Measurements from ENCODE around the gene KRTAP10-12.

Gene KRTAP10-12

GRCh38 chr21:44735821-44736220 is 38.8 kb downstream of the KRTAP10-12 start:
- Mint-ChIP-seq H3K4me1 (ENCODE audit: low read depth) (no peaks in the 10 kb centered on the region), H3K36me3 (ENCODE audit: low read depth) (no peaks in the 10 kb centered on the region), H3K9me3 (peaks cover 2% of the 10 kb centered on the region), H3K27me3 (no peaks in the 10 kb centered on the region), H3K4me3 (no peak overlapping the region), H3K27ac (no peak overlapping the region)
- DNase-seq, result no peak

GRCh38 chr21:44736291-44737004 is 39.5 kb downstream of the KRTAP10-12 start:
- DNase-seq, result no peak
- peaks cover 2% of the 10 kb centered on the region for H3K9me3 Mint-ChIP-seq
- no peak overlapping the region for H3K27ac Mint-ChIP-seq
- H3K4me1 Mint-ChIP-seq (ENCODE audit: low read depth), result no peaks in the 10 kb centered on the region
- H3K4me3 Mint-ChIP-seq, result no peak overlapping the region
- H3K36me3 Mint-ChIP-seq (ENCODE audit: low read depth), result no peaks in the 10 kb centered on the region
- H3K27me3 Mint-ChIP-seq, result no peaks in the 10 kb centered on the region

DNA sequence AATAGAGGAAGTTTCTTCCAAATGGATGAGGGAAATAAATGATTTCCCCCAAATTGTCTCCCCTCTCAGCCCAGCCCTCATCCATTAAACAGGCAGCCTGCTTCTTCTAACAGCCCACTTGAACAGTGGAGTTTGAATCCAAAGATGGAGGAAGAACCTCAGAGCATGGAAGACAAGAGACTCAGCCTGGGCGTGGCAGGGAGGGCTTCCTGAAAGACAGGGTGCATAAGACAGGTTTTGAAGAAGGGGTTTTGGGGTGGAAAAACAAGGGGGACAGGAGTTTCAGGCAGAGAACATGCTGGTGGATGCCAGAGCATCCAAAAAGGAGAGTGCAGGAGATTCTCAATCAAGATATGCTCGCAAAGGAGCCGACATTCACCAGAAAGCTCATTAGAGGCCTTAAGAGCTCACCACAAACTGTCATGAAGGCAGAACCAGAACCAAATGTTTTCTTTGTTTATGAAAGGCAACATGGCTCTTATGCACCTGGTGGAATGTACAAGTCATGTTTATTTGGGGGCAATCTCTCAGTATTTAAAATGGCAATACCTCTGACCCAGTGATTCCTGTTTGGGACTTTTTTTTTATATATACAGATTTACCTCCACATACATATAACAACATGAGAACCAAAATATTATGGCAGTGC is 40.9 kb downstream of the KRTAP10-12 start:
- H3K9me3 Mint-ChIP-seq, result peaks cover 2% of the 10 kb centered on the region
- no peak overlapping the region for H3K27ac Mint-ChIP-seq
- H3K27me3 Mint-ChIP-seq, result no peaks in the 10 kb centered on the region
- peaks cover 4% of the 10 kb centered on the region for H3K4me1 Mint-ChIP-seq (ENCODE audit: low read depth)
- DNase-seq, result no peak
- H3K36me3 Mint-ChIP-seq (ENCODE audit: low read depth), result no peaks in the 10 kb centered on the region
- no peak overlapping the region for H3K4me3 Mint-ChIP-seq

DNA sequence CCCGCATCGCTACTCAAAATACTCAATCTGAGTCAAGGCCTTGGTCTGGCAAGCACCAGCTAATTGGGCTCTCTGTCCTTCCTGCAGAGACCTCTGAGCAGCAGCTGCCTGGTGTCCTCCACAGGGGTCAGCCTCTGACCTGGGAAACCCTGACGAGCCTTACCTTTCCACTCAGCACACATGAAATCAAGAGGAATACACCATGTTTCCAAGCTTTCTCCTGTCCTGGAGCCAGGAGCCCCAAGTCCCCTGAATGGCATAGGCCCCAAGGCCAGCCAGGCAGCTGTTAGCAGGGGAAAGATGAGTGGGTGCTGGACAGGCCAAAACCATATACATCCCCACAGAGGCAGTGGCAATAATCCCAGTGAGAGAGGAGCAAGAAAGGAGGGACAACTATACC is 41.6 kb downstream of the KRTAP10-12 start:
- DNase-seq, result no peak
- no peak overlapping the region for H3K27ac Mint-ChIP-seq
- H3K27me3 Mint-ChIP-seq, result no peaks in the 10 kb centered on the region
- H3K36me3 Mint-ChIP-seq (ENCODE audit: low read depth), result no peaks in the 10 kb centered on the region
- H3K4me3 Mint-ChIP-seq, result no peak overlapping the region
- H3K4me1 Mint-ChIP-seq (ENCODE audit: low read depth), result peaks cover 4% of the 10 kb centered on the region
- H3K9me3 Mint-ChIP-seq, result peaks cover 2% of the 10 kb centered on the region

- Mint-ChIP-seq H3K27me3 (no peaks in the 10 kb centered on the region), H3K4me1 (ENCODE audit: low read depth) (peaks cover 4% of the 10 kb centered on the region), H3K9me3 (peaks cover 2% of the 10 kb centered on the region), H3K4me3 (no peak overlapping the region), H3K27ac (no peak overlapping the region), H3K36me3 (ENCODE audit: low read depth) (no peaks in the 10 kb centered on the region)
- no peak for DNase-seq
These were observed 42.3 kb downstream of the KRTAP10-12 start for GRCh38 chr21:44739316-44739715.

GRCh38 chr21:44740742-44741141 is 43.8 kb downstream of the KRTAP10-12 start:
- H3K4me3 Mint-ChIP-seq, result no peak overlapping the region
- H3K9me3 Mint-ChIP-seq, result peaks cover 2% of the 10 kb centered on the region
- H3K4me1 Mint-ChIP-seq (ENCODE audit: low read depth), result peaks cover 4% of the 10 kb centered on the region
- H3K27me3 Mint-ChIP-seq, result no peaks in the 10 kb centered on the region
- H3K27ac Mint-ChIP-seq, result no peak overlapping the region
- H3K36me3 Mint-ChIP-seq (ENCODE audit: low read depth), result no peaks in the 10 kb centered on the region
- no peak for DNase-seq

- Mint-ChIP-seq H3K4me1 (ENCODE audit: low read depth) (peaks cover 4% of the 10 kb centered on the region), H3K27me3 (no peaks in the 10 kb centered on the region), H3K27ac (no peak overlapping the region), H3K4me3 (no peak overlapping the region), H3K9me3 (peaks cover 2% of the 10 kb centered on the region), H3K36me3 (ENCODE audit: low read depth) (no peaks in the 10 kb centered on the region)
- DNase-seq, result no peak
These were observed 44.9 kb downstream of the KRTAP10-12 start for GRCh38 chr21:44741921-44742320.

- H3K36me3 Mint-ChIP-seq (ENCODE audit: low read depth), result no peaks in the 10 kb centered on the region
- no peak overlapping the region for H3K27ac Mint-ChIP-seq
- peaks cover 2% of the 10 kb centered on the region for H3K9me3 Mint-ChIP-seq
- no peaks in the 10 kb centered on the region for H3K27me3 Mint-ChIP-seq
- no peak overlapping the region for H3K4me3 Mint-ChIP-seq
- peaks cover 4% of the 10 kb centered on the region for H3K4me1 Mint-ChIP-seq (ENCODE audit: low read depth)
- DNase-seq, result no peak
These were observed 45.6 kb downstream of the KRTAP10-12 start for GRCh38 chr21:44742418-44743153.
